Ishikawa (cell line): ENCODE measurements around the gene ZFY.

ENCODE experiments used
- CEBPB ChIP-seq: IDR thresholded peaks from 2 replicates; pipeline ENCODE4 v1.6.1; 2012
- EGR1 ChIP-seq: IDR thresholded peaks from 2 replicates; pipeline ENCODE4 v1.6.1; 2012
- EP300 ChIP-seq: IDR thresholded peaks from 2 replicates; pipeline ENCODE4 v1.6.1; 2012; ENCODE audit warnings: borderline replicate concordance
- RAD21 ChIP-seq: IDR thresholded peaks from 2 replicates; pipeline ENCODE4 v1.6.1; 2012; ENCODE audit warnings: low read depth
- TAF1 ChIP-seq: IDR thresholded peaks from 2 replicates; pipeline ENCODE4 v1.6.1; 2012; ENCODE audit warnings: low read depth, mild to moderate bottlenecking
- YY1 ChIP-seq: IDR thresholded peaks from 2 replicates; pipeline ENCODE4 v1.6.1; 2012; ENCODE audit warnings: low read depth
- ZBTB7A ChIP-seq: IDR thresholded peaks from 2 replicates; pipeline ENCODE4 v1.6.1; 2012; ENCODE audit warnings: low read depth
- TF ChIP-seq, protein P1 (sequence below): IDR thresholded peaks from 2 replicates; pipeline ENCODE4 v1.6.1; 2012
- TF ChIP-seq, protein P2 (sequence below): IDR thresholded peaks from 2 replicates; pipeline ENCODE4 v1.6.1; 2012

GRCh38 chrY:2913066-2913815 lies 21.9 kb upstream of the ZFY start:
- TF ChIP-seq EGR1 (no peak), TAF1 (no peak), EP300 (no peak), ZBTB7A (no peak), CEBPB (no peak), YY1 (no peak), RAD21 (no peak)
- TF ChIP-seq, protein P1, sequence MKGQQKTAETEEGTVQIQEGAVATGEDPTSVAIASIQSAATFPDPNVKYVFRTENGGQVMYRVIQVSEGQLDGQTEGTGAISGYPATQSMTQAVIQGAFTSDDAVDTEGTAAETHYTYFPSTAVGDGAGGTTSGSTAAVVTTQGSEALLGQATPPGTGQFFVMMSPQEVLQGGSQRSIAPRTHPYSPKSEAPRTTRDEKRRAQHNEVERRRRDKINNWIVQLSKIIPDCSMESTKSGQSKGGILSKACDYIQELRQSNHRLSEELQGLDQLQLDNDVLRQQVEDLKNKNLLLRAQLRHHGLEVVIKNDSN: no peak
- TF ChIP-seq, protein P2, sequence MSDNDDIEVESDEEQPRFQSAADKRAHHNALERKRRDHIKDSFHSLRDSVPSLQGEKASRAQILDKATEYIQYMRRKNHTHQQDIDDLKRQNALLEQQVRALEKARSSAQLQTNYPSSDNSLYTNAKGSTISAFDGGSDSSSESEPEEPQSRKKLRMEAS: no peak
